ENCODE data around the gene TEX19. TPM values are rescaled to one million over a fixed set of nuclear protein-coding genes. Genes with fewer than 3 reads are reported as not detected.
"Not testable (repeated sequence)": the region's sequence is repeated elsewhere in the genome, so short reads cannot be mapped to it uniquely, and the experiment has no call there.

TEX19 gene
- total RNA-seq, 1 donor, result not detected

DNA sequence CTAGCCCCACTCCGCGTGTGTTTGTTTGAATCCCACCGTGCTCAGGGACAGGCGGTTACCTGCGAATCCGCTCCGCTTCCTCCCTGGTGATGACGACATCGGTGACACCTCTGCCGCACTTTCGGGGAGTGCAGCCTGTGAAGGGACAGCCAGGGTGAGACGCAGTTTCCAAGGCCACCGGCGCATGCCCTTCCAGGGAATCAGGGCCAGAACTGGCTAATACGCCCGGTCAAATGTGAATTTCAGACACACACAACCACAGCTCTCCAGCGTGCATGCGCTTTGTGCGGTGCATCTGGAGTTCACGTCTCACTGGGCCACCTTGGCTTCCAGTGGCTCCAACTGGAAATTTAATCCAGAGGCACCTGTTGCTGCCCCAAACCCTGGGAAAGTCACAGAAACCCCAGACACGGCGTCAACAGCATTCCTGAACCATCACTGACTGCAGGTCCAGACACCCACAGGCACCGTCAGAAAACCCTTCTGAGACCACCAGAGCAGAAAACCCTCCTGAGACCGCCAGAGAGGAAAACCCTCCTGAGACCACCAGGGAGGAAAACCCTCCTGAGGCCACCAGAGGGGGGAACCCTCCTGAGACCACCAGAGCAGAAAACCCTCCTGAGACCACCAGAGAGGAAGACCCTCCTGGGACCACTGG, 52.5 kb downstream of the TEX19 start:
- no peak for DNase-seq (ENCODE audit: low read depth)
- TF ChIP-seq CTCF (IDR thresholded peaks at IDR 0.05; ENCODE audit: insufficient read depth, low read depth, low read length), result no peak
- no peak overlapping the region for H3K4me3 ChIP-seq (ENCODE audit: low read depth, low read length)

DNA sequence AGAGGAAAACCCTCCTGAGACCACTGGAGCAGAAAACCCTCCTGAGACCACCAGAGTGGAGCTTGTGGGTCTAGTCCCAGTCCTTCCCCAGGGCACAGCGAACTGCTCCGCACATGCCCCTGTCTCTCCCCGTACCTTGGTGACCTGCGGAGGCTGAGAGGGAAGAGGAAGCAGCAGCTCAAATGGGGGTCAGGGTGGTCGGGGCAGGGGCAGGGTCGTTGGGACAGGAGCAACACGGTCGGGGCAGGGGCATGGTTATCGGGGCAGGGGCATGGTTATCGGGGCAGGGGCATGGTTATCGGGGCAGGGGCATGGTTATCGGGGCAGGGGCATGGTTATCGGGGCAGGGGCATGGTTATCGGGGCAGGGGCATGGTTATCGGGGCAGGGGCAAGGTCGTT, 53.0 kb downstream of the TEX19 start:
- DNase-seq (ENCODE audit: low read depth); H3K4me3 ChIP-seq (ENCODE audit: low read depth, low read length): not testable (repeated sequence)

GRCh38 chr17:82412535-82413520, 53.8 kb downstream of the TEX19 start:
- no peak for TF ChIP-seq CTCF (IDR thresholded peaks at IDR 0.05; ENCODE audit: insufficient read depth, low read depth, low read length)
- H3K4me3 ChIP-seq (ENCODE audit: low read depth, low read length), result no peak overlapping the region
- DNase-seq (ENCODE audit: low read depth), result no peak

Other genes starting within 250 kb of the TEX19 start
- 19.9 and 20.6 TPM in 2 replicates for gene CCDC57, start 146.4 kb upstream of the TEX19 start, total RNA-seq
- gene SLC16A3, start 130.2 kb upstream of the TEX19 start, total RNA-seq, result 131 and 174 TPM in 2 replicates
- 49.3 and 57.0 TPM in 2 replicates for gene CSNK1D, start 85.5 kb upstream of the TEX19 start, total RNA-seq
- gene CD7, start 41.6 kb upstream of the TEX19 start, total RNA-seq, result not detected in 2 replicates
- gene SECTM1, start 25.5 kb upstream of the TEX19 start, total RNA-seq, result 11.9 and 24.2 TPM in 2 replicates
- gene UTS2R, start 12.5 kb downstream of the TEX19 start, total RNA-seq, result not detected in 2 replicates
- 11.0 and 12.5 TPM in 2 replicates for gene HEXD, start 59.1 kb downstream of the TEX19 start, total RNA-seq
- gene OGFOD3, start 59.3 kb downstream of the TEX19 start, total RNA-seq, result 20.7 and 28.0 TPM in 2 replicates
- gene CYBC1, start 91.5 kb downstream of the TEX19 start, total RNA-seq, result 46.2 and 59.6 TPM in 2 replicates
- gene NARF, start 99.5 kb downstream of the TEX19 start, total RNA-seq, result 21.6 and 30.3 TPM in 2 replicates
- gene FOXK2, start 160.5 kb downstream of the TEX19 start, total RNA-seq, result 34.1 and 46.6 TPM in 2 replicates